HuH-7 (cell line): Measurements from ENCODE around the gene NTPCR.
"Not testable (repeated sequence)": the region's sequence is repeated elsewhere in the genome, so short reads cannot be mapped to it uniquely, and the experiment has no call there.

Experiments
- DNase-seq: peaks from one replicate; pipeline ENCODE4 v3.0.0; 2011; ENCODE audit warnings: low spot score

The NTPCR gene, protein sequence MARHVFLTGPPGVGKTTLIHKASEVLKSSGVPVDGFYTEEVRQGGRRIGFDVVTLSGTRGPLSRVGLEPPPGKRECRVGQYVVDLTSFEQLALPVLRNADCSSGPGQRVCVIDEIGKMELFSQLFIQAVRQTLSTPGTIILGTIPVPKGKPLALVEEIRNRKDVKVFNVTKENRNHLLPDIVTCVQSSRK

DNA sequence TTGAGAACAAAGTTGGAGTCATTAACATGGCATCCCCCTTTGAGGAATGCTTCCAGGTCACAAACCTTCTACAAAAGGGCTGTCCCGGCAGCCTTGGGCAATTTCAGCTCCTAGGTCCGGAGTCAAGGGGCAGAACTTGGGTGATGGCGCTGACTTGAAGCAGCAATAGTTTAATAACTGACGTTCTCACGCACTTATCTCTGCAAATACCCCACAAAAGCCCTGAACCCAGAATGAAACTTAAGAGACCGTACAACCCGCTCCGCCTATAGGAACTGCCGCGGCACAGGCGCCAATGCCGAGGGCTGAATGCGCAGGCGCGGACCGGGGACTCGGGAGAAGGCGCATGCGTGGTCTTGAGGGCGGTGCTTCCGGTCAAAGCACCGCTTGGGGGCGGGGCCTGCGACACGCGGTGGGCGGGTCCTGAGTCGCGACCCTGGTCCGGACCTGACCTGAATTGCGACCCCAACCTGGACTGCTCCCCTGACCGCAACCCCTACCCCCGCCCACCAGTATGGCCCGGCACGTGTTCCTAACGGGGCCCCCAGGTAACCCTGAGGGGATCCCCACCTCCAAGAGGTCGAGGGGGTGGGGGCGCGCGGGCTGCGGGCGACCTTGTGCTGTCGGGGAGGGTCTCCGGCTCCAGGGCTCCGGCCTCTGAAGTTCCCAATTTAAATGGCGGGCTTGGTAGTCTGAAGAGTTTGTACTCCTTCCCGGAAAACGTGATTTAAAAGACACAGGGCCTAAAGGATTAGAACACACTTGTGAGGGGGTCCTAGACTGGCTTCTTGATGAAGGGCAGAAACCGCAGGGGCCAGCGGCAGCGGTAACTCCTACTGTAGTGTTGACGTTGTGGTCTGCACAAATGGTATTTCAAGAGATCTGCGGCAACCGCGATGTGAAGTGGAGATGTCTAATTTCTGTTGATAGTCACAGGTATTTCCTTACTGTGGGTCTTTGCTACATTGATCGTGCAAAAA lies at the start of gene NTPCR:
Gene NTPCR, plus strand, starts transcription at position 415 of the 980 bp plus-strand sequence. Its CDS starts 100 bp downstream, at position 515.
- DNase-seq, result peak; percentile 97

DNA sequence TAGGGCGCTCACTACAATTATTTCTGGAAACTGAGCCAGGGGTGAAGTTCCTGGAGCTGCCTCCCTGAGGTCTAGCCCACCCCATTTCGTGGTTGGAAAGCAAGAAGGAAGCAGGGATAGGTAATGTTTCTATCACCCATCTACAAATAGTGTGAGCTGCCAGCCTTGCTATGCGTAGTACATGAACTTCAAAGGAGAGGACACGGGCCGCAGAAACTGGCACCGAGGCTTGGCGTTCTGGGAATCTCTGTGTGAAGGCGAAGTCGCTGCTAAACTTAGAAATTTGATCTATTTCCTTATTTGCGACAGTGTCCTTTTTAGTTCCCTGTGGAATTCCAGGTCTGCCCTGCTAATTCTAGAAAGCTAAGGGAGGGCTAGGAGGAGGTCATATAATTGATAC lies 49.6 kb upstream of the NTPCR start:
- DNase-seq, result no peak

DNA sequence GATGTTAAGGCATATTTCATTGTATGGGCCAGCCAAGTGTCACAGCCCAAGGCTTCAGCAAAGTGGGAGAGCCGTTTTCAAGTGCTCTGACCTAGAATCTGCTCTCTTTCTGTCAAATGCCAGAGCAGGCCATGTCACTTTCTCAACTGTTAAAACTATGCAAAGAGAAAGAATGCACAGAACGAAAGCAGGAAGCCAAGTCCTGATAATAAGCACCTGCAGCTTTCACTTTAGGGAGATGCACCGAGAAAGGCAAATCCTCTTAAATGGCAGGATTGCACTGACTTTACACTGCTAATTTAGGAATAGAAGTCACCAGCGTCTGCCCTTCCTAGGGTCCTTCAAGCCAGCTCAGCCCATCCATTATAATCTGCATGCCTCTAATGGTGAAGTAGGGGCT lies 49.2 kb upstream of the NTPCR start:
- no peak for DNase-seq

DNA sequence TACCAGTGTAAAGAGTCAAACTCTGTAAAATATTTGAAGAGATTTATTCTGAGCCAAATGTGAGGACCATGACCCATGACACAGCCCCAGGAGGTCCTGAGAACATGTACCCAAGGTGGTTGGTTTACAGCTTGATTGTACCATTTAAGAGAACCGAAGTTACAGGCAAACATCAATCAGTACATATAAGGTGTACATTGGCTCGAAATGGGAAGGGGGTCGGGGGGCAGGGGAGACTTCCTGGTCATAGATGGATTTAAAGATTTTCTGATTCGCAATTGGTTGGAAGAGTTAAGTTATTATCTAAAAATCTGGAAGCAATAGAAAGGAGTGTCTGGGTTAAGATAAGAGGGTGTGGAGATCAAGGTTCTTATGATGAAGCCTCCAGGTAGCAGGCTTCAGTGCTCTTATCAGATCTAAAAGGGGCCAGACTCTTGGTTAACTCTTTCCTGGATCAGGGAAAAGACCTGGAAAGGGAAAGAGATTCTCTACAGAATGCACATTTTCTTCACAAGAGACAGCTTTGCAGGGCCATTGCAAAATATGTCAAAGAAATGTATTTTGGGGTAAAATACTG lies 47.5 kb upstream of the NTPCR start:
- no peak for DNase-seq

DNA sequence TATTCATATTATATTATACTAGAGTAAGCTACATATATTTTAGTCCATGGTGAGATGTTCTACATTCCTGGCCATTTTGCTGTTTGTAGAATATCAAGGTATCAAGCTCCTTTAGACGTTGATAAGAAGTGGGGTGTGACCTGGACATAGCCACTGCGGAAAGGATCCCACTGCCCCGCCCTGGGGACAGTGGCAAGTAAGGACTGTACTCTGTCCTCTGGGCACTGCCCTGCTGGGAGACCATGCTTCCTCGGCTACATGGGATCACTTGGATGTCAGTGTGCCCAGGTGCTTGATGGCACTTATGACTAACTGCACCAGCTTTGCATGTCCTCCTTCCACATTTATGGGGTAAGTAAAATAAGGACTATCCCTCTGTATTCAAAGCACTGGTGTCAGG lies 46.3 kb upstream of the NTPCR start:
- DNase-seq, result no peak

DNA sequence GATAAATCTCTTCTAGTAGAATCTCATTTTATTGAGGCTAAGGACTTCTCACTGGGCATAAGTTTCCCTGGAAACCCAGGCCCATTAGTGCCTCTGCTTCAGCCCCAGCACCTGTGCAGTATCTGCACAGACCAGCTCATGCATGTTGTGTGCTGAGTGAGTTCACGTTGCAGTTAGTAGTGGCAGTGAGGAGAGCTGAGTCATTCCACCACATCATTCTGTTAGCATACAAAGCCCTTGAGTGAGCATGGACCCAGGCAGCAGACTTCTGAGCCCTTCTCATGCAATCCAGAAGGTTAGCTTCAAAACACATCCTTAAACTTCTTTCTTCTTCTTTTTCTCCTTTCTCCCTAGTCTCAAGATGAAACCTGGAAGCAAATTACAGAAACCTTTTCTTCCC lies 45.8 kb upstream of the NTPCR start:
- DNase-seq, result no peak

DNA sequence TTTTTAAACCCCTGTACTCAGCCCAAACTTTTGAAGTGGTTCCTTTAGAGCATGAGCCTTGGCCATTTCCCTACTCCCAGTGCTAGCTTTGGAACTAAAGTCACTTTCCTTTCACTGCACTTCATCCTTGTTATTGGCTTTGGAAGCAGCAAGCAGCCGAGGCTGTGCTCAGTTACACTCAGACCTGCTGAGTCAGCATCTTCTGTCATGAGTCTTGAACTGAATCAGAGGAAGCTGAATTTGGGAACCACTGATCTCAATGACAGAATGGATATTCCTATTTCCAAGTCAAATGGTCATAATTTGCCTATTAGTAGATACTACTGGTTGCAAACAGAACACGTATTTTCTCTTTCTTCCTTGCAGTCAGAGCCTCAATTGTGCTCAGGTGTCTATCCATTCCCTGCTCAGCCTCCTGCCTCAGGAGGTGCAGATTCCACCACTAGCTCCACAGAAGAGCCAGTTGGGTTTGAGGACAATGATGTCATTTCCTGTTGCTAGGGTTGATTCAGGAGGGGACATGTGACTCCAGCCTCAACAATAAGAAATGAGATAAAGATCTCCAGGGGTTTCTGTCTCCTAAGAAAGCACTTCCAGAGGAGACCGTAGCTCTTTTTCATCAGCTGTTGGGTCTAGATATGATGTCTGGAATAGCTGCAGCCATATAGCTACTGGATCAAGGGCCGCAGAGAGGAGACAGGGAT lies 44.9 kb upstream of the NTPCR start:
- no peak for DNase-seq

DNA sequence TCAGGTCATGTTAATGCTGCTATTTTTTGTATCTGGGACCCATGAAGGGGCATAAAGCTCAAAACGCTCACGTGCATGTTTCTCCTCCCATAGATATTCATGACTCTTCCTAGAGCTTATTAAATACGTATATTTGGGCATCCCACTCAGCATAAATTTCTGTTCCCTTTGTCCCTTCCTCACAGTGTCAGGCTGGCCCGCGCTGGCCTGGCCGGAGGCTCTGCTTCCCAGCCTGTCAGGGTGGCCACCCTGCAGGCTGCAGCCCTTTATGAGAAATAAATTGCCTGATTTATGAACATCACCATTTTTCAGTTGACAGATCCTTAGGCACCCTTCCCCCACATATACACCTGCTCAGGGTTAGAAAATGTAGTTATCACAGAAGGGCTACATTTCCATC lies 44.0 kb upstream of the NTPCR start:
- no peak for DNase-seq

DNA sequence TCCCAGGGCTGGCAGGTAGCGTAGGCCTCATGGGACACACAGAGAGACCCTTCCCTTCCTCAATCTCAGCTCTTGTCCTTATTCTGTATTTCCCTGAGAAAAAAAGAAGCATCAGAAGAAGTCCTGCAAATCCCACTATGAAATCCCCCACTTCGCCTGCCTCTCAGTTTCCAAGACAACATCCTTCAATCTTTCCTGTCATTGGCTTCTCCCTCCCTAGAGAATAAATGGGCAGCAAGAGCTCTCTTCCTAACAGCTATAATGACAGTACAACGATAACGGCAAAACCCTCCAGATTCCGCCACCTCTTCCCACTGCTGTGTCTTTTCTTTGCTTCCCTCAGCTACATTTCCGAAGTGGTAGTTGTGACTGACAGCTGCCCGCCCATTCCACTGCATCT lies 41.6 kb upstream of the NTPCR start:
- no peak for DNase-seq

DNA sequence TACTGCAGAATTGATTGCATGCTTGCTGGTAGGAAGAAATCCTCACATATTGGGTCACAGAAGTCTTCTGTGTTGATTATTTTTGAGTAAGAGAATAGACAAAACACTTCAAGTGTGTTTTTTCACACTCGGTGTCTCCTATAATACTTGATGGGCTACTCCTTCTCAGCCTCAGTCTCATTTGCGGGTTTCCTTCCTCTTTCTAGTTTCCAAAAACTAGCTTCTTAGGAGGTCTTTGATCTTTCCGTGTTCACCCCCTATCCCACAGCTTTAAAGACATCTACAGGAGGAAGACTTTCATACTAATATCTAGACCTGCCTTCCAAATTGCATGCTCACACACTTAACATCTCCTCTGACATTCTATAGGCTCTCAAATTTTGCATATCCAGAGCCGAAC lies 40.7 kb upstream of the NTPCR start:
- DNase-seq, result no peak

DNA sequence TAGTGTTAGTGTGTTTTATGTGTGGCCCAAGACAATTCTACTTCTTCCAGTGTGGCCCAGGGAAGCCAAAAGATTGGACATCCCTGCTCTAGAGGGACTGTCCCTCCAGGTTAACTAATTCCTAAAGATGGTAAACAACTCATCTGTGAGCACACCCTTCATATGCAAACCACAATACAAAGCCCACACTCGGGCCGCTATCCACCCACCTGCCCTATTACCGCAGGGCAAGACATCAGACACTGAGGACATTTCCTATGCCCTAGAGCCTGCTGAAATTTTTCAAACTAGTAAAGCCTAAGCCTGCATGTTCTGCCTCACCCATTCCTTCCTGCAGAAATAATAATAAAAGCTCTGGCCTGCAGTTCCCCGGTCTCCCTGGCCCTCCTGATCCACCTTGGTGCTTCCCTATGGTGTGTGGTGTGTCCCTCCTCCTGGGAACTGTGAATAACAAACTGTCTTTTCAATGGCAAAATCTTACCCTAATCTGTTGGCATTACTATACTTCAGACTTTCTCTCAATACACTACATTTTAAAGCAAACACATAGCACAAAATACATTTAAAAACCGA lies 39.3 kb upstream of the NTPCR start:
- no peak for DNase-seq

DNA sequence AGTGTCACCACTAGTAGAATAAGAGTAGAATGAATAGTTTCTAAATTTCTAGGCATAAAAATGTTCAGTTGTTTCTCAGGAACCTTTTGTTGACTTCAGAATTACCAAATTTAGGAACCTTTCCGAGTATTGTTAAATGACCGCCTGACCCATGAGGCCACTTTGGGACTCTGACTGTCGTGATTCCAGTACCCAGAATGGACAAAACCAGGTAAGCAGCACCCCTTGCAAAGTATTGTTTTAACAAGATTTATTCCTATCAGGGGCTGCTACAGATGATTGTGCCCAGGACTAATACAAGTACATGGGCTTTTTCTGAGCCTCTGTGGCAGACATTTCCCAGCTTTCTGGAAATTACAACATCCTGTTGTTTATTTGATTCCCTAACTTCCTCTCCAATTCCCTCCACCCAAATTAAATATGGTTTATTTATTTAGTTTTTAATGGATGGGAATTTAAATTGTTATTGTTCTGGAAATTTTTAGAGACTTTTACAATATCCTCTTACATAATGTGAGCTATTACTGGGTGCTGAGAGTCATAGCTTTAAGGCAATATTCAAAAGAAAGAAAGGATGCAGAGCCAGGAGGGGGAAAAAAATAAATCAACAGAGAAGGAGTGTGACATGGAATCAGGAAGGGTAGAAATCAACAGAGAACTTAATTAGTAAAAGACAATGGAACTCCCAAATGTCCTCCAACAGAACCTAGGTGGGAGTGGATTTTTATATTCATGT lies 37.4 kb upstream of the NTPCR start:
- DNase-seq, result no peak

DNA sequence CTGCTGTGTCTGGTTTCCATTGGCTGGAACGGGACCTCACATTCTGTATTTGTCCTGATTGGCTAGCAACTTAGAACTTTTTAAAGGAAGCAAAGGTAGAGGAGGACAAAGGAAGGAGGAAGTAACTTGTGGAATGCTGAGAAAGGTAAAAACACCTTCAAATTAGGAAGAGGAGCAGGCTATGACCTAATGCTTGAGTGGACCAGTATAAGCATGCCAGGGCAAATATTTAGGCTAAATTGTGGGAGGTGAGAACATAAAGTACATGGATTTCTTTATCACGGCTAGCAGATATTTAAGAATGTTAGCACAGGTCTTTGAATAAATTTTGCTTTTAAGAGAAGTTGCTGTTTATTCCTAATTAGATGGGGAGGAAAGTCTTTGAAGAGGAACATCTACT lies 36.1 kb upstream of the NTPCR start:
- not testable (repeated sequence) for DNase-seq

DNA sequence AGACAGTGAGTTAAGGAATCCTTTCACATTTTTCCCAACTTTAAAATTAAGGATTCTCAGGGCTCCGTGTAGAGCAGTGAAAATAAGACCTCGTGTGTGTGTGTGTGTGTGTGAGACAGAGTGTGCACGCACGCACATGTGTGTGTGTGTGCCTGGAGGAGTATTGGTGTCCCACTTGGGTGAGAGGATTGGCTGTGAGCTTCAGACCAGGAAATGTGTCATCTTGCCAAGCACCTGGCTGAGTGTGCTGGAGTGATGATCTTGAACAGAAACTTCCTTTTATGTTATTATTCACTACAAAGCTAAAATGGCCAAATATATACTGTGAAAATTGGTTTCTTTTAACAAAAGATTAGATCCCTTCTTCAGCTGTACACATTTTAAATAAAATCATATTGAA lies 35.2 kb upstream of the NTPCR start:
- DNase-seq, result no peak

DNA sequence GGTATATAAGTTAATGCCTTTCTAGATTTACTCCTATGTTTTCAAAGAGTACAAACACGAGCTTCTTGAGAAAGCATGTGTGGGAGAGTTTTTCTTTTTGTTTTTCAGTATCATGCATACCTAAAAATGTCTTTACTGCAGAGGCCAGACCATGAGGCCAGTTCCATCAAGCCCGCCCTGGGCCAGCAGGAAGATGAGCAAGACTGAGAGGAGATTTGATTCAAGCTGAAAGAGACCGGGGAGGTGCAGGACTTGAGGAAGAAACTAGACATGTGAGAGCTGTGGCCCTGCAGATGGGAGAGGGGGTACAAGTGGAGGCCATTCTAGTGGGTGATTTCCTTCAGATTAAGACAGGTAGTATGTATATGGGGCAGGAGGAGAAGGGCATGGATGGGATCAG lies 33.4 kb upstream of the NTPCR start:
- no peak for DNase-seq

DNA sequence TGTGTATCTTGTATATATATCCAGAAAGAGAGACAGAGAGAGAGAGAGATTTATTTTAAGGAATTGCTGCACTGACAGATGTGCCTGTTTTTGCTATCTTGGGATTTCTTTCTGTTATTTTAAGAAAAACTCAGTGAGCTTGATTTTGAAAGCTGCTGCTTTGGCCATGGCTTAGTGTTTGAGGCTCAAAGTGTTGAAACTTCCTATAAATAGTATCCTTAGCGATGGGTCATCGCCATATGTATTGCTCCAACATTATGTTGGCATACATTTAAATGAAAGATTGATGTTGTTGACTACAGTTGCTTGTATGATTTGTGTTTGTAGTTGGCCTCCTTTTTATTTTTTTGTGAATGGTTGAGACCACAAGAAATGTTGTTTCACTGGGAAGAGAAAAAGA lies 29.0 kb upstream of the NTPCR start:
- no peak for DNase-seq

DNA sequence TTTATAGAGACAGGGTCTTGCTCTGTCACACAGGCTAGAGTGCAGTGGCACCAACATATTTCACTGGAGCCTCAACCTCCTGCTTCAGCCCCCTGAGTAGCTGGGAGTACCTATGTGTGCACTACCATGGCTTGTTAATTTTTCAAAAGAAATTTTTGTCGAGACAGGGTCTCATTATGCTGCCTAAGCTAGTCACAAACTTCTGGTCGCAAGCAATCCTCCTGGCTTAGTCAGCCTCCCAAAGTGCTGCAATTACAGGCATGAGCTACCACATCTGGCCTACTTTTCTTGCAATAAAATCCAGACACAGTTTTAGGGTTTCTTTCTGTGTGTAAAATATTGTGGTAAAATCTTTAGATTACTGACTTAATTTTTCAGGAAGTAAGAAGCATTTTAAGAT lies 27.9 kb upstream of the NTPCR start:
- no peak for DNase-seq

DNA sequence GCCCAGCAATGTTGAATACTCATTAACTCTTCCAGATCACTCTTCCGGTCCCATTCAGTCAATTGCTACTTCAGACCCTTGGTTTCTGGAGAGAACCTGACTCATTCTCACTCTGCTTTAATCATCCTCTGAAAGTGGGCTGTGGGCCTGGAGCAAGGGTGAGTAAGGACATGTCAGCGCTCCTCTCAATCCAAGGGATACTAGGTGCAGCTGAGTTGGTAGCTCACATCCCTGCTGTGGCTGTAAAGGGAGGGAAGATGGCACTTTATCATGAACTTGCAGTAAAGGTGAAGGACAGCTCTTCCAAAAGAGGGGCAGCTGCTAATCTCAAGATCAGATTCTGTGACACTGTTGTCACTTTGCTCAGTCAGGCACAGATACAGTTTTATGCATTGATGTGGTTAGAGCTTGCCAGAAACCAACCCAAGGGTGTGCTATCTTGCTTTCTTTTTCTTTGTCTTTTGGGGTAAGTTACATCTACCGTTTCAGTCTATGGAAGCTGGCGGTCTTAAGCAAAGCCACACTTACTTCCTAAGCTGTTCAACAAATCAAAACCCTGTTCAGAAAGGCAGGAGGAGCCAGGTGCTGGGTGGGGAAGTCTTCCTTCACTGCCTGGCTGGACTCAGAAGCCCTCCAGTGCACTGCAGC lies 26.5 kb upstream of the NTPCR start:
- no peak for DNase-seq

DNA sequence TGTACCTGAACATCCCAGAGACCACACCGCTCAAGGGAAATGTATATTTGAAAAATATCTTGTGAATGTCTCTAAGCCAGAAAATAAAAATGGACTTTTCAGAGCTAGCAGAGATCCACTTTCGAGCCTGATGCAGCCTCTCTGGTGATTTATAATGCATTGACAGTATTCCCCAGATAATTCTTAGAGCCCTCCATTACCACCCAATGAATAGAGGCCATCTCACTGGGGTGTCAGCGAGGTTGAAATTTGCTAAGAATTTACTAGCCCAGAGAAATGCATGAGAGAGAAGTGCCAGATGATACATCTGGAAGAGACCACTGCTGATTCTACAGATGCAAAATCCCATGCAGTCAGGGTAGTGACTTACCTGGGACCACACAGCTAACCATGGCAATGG lies 25.5 kb upstream of the NTPCR start:
- DNase-seq, result no peak

DNA sequence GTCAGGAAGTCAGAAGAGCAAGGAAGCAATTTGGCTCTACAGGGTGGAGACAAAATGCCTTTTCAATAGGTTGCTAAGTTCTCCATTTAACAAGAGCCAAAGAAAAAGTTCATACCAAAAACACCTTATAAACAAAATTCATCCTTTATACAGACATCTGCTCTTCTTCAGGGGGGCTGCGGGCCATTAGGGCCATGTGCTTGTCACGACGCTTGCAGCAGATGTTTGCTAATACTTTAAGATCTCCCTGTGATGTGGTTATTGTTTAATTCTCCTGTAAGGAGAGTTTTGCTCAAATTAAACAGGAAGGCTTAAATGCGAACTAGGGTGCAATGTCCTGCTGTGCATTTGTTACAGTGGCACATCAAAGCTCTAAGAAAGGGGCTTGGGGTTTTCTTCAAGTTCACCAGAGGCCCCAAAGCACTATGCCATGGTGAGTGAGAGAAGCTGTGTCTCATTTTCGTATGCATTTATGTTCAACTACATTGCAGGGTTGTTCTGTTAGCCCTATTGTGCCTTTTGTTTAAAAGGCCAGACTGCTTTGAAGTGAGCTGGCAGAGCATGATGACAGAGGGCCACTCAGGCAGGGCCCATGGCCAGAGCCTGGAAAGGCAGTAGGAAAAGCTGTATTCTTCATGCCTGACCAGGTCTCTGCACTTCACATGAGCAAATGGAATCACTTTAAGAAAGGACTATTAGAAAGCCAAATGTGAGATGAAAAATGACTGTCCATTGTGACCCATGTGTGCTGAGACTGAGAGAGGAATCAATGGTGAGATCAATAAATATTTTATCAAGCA lies 24.8 kb upstream of the NTPCR start:
- DNase-seq, result no peak
